NB4 (cell line): Measurements from ENCODE around the gene PHACTR3.
A peak's percentile ranks its signal among the peaks of the same experiment; 100 is the strongest.
"Not testable (repeated sequence)": the region's sequence is repeated elsewhere in the genome, so short reads cannot be mapped to it uniquely, and the experiment has no call there.

Experiments used
- DNase-seq: peaks from one replicate; pipeline ENCODE4 v3.0.0; 2010; ENCODE audit warnings: low read depth
- H3K4me3 ChIP-seq: one replicate; pipeline ENCODE4 v1.5.1; 2011; ENCODE audit warnings: mild to moderate bottlenecking, low read depth, low read length, moderate library complexity
- CTCF ChIP-seq: IDR thresholded peaks from one replicate; pipeline ENCODE4 v1.5.1; 2012; ENCODE audit warnings: low read depth, low read length
- MYC ChIP-seq: IDR thresholded peaks from 2 replicates; pipeline ENCODE4 v1.6.1; 2011; ENCODE audit warnings: low read depth, low read length
- POLR2A ChIP-seq: IDR thresholded peaks from 2 replicates; pipeline ENCODE4 v1.6.1; 2011; ENCODE audit warnings: mild to moderate bottlenecking; ENCODE audit not compliant: insufficient read length; ENCODE audit errors: extremely low read depth
- TF ChIP-seq, protein P1 (sequence below): IDR thresholded peaks from 2 replicates; pipeline ENCODE4 v1.6.1; 2011; ENCODE audit warnings: low read depth, low read length

The PHACTR3 gene

GRCh38 chr20:59839400-59839799 lies 235.1 kb downstream of the PHACTR3 start:
- H3K4me3 ChIP-seq = no peak overlapping the region
- TF ChIP-seq MYC = no peak
- no peak for TF ChIP-seq POLR2A
- no peak for TF ChIP-seq CTCF
- DNase-seq = no peak

DNA sequence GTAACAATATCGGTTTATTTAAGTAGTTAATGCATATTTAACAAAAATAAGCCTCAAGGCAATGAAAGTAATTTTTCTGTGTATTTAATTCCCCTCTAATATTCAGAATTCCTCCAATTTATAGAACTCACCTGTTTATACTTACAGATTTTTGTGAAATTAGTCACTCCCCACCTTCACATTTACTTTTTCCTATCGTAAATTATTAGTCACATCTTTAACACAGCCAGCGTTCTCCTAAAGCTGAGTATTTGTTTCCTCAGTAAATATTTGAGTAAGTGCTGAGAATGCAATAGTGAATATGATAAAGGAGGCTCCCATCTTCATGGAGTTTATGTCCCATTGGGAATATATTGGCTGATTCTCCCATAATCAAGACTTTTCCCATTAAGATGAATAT lies 241.1 kb downstream of the PHACTR3 start:
- no peak for TF ChIP-seq POLR2A
- no peak for DNase-seq

DNA sequence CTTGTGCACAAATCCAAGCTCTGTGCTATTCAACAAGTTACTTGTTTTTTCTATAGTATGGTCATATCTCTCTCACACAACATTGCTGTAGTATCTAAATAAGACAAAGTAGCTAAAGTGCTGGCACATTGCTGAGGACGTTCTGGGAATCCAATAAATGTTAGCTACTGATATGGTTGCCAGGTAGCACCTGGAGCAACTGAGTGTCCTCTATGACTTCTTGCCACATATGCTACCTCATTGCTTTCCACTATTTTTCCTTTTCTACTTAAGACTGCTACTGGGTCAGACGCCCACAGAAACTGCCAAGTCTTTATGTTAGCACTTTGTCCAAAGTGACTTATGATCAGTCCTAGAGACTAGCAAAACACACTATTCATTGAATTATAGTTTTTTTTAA lies 243.8 kb downstream of the PHACTR3 start:
- no peak overlapping the region for H3K4me3 ChIP-seq
- DNase-seq = no peak
- TF ChIP-seq, protein P1, sequence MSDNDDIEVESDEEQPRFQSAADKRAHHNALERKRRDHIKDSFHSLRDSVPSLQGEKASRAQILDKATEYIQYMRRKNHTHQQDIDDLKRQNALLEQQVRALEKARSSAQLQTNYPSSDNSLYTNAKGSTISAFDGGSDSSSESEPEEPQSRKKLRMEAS = no peak
- TF ChIP-seq MYC (no peak), CTCF (no peak), POLR2A (no peak)

More for the DNA sequence above, 241.1 kb downstream of the PHACTR3 start:
- H3K4me3 ChIP-seq = no peak overlapping the region

DNA sequence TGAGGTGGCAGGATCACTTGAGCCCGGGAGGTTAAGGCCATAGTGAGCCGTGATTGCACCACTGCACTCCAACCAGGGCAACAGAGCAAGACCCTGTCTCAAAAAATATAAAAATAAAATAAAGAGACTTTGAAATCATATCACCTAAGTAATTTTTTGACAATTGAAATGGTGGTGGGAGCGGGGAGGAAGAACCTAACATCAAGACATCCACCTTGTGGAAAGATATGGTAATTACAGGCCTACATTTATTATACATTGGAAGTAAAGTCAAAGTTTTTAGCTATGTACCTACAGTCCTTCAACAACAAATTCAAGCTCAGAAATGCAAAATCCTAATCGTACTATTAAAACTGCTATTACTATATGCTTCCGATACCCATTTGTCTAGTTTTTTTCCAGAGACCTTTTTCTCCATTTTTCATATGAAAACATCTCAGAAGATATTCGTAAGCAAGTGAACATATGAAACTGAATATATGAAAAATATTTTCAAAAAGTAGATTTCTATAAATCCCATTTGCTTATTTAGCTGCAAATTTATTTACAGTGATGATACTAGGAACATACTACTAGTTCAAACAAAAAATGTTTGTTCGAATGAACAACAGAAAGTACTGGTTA lies 245.8 kb downstream of the PHACTR3 start:
- H3K4me3 ChIP-seq = no peak overlapping the region
- no peak for TF ChIP-seq POLR2A
- no peak for TF ChIP-seq MYC
- TF ChIP-seq, protein P1 = no peak
- peak; percentile 47 for TF ChIP-seq CTCF
- peak; percentile 68 for DNase-seq

DNA sequence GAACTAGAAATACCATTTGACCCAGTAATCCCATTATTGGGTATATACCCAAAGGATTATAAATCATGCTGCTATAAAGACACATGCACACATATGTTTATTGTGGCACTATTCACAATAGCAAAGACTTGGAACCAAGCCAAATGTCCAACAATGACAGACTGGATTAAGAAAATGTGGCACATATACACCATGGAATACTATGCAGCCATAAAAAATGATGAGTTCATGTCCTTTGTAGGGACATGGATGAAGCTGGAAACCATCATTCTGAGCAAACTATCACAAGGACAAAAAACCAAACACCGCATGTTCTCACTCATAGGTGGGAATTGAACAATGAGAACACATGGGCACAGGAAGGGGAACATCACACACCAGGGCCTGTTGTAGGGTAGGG lies 252.2 kb downstream of the PHACTR3 start:
- not testable (repeated sequence) for H3K4me3 ChIP-seq, DNase-seq

- not testable (repeated sequence) for H3K4me3 ChIP-seq
- DNase-seq = peak; percentile 23
Observed at GRCh38 chr20:59856941-59857340, 252.6 kb downstream of the PHACTR3 start.

- no peak for DNase-seq
Observed at GRCh38 chr20:59857966-59858365, 253.6 kb downstream of the PHACTR3 start.

DNA sequence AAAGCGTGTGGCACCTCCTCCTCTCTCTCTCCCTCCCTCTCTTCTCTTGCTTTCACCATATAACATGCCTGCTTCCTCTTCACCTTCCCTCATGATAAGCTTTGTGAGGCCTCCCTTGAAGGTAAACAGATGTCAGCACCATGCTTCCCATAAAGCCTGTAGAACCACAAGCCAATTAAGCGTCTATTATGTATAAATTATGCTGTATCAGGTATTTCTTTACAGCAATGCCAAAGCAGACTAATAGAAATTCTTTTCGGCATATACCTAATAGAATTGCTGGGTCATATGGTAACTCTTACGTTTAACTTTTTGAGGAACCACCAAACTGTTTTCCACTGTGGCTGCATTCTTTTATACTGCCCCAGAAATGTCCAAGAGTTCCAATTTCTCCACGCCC lies 254.1 kb downstream of the PHACTR3 start:
- TF ChIP-seq, protein P1 = no peak
- TF ChIP-seq CTCF (no peak), POLR2A (no peak), MYC (no peak)
- no peak overlapping the region for H3K4me3 ChIP-seq
- DNase-seq = no peak

More at GRCh38 chr20:59857966-59858365, 253.6 kb downstream of the PHACTR3 start:
- TF ChIP-seq, protein P1 = no peak
- no peak overlapping the region for H3K4me3 ChIP-seq
